Stimulated activated CD4-positive, alpha-beta T cell treated with anti-CD3 and anti-CD28 coated beads, Interleukin-4, amount 100 ng/mL, for 1 hour (primary cell): Measurements from ENCODE around the gene TGFB2.
A peak's percentile ranks its signal among the peaks of the same experiment; 100 is the strongest.

Source experiments
- DNase-seq: peaks from one replicate; pipeline ENCODE4 v3.0.0-alpha.2; 2020

TGFB2 gene

DNA sequence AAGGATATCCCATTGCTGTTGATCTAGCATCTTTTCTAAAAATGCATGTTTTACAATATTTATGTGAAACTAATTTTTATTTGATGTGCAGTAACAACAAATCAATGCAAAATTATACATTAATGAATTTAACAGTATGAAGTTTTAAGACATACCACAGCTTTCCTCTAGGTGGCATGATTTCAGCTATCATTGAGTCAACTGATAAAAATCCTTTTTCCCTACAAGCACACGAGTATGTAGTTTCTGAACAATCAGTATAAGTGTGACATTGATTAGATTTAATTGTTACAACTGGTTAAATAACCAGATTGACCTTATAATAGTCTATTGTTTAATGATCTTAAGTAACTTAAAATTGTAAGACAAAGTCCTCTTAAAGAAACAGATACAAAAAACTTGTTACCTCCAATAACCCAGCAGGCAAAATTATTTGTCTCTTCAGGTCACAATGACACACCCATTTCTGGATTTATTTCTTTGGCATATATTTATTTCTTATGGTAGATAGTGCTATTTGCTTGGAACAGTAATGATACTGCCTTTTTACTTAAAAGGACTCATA, 5.8 kb upstream of the TGFB2 start:
- no peak for DNase-seq

DNA sequence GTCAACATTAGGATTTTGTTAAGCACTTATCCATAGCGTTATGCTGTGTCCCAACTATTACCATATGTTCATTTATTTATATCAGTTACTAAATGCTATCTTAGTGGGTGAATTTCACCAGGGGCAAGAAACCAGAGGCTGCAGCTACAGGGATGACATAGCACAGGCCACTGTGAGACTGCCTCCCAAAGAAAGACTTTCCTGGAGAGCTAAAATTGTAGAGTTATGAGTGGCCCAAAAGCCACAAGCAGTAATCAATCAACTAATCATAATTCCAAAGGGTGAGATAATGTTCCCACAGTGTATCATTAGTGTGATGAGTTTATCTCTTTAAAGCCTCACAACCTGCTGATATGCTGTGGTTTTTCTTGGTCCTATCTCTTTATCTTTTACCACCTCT, 3.8 kb upstream of the TGFB2 start:
- no peak for DNase-seq

DNA sequence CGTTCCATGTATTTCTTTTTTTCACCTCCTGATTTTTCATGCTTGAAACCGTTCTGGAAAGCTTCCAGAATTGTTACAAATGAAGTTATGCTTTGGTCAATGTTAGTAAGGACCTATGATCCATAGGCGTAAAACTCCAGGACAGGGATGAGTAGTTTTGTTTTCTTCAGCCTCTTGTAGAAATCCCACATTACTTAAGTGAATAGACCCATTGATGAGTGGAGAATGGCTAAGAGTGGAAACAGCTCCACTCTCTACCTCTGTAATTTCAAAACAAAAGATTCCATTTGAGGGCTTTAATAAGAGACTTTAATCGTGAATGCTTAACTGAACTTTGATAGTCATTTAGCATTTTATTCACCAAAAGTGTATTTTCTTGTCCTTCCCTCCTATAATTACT, 3.0 kb upstream of the TGFB2 start:
- DNase-seq: no peak

DNA sequence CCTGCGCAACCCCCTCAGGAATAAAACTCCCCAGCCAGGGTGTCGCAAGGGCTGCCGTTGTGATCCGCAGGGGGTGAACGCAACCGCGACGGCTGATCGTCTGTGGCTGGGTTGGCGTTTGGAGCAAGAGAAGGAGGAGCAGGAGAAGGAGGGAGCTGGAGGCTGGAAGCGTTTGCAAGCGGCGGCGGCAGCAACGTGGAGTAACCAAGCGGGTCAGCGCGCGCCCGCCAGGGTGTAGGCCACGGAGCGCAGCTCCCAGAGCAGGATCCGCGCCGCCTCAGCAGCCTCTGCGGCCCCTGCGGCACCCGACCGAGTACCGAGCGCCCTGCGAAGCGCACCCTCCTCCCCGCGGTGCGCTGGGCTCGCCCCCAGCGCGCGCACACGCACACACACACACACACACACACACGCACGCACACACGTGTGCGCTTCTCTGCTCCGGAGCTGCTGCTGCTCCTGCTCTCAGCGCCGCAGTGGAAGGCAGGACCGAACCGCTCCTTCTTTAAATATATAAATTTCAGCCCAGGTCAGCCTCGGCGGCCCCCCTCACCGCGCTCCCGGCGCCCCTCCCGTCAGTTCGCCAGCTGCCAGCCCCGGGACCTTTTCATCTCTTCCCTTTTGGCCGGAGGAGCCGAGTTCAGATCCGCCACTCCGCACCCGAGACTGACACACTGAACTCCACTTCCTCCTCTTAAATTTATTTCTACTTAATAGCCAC, 696 bp downstream of the TGFB2 start:
- peak; percentile 34 for DNase-seq

DNA sequence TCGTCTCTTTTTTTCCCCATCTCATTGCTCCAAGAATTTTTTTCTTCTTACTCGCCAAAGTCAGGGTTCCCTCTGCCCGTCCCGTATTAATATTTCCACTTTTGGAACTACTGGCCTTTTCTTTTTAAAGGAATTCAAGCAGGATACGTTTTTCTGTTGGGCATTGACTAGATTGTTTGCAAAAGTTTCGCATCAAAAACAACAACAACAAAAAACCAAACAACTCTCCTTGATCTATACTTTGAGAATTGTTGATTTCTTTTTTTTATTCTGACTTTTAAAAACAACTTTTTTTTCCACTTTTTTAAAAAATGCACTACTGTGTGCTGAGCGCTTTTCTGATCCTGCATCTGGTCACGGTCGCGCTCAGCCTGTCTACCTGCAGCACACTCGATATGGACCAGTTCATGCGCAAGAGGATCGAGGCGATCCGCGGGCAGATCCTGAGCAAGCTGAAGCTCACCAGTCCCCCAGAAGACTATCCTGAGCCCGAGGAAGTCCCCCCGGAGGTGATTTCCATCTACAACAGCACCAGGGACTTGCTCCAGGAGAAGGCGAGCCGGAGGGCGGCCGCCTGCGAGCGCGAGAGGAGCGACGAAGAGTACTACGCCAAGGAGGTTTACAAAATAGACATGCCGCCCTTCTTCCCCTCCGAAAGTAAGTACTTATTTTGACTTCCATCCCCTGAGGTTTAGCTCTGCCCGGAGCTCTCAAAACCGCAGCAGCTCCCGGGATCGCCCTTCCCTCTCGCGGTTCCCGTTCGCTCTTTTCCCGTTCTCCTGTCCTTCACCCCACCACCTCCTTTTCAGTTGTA, 1.5 kb downstream of the TGFB2 start:
- peak; percentile 11 for DNase-seq

DNA sequence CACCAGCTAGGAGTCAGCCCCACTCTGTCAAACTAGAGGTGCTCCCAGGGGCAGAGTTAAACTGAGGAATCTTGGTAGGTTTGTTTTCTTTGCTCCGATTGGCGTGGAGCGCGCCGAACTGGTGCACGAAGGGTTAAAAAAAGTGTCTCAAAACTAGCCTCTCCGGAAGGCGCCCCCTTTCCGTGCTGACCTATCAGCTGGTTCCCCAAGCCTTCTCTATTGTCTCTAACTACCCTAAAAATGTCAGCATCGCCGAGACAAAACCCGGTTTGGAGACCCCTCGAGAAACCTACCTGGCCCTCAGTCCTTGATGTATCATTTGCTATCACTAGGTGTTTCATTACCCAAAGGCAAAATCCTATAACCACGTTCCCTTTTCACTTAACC, 2.2 kb downstream of the TGFB2 start:
- DNase-seq: no peak

DNA sequence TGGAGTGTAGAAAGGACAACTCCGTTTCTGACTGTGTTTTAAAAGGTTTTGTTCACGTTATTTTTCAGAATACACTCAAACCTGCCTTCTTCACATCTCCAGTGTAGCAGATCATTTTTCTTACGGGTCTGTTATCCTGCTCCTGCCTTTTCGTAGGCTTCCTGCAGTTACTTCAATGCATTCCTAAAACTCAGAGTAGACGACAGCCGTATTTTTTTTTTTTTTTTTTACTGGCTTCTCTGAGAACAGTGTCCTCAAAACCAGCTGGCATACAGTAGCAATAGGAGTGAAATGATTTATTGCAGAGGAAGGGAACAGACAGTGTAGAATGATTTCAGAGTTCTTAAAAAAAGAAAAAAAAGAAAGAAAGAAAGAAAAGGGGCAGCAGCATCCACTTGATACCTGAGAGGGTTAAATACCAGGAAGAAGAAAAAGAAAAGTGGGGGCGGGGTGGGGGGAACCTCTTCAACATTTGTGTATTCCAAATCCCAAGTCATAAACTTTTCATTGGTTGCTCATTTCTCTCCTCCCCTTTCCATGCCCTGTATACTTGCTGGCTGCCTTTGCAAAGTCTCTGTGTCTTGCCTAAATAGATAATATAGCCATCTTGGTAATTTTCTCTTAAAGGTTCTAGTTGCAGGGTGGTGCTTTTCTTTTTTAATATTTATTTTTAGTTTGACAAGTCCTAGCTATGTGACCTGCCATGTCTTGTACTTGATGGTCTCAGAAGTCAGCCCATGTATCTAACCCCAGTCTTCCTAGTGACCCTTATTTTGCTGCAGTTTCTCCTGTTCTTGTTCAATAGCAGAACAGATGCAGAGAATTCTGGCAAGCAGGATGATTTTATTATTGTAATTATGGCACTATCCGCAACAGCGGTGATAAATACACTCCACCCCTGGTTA, 2.8 kb downstream of the TGFB2 start:
- no peak for DNase-seq

DNA sequence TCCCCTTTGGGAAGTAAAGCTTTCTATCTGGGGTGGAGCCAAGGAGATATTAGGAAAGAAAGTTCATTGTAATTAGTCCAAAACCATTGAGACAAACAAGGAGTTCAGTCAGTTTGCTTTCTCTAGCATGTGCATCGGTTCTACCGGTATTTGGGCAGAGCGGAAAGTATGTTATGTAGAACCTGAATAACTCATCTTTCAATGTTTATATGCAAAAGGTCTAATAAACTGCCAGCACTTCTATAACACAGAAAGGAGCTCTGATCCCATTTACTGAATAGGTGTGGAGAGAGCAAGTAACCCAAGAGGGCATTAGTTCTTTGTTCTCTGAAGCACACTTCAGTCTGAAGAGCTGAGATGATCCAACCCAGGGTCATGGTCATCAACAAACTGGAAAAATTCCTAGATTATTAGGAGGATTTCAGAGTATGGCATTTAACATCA, 3.5 kb downstream of the TGFB2 start:
- DNase-seq: no peak

DNA sequence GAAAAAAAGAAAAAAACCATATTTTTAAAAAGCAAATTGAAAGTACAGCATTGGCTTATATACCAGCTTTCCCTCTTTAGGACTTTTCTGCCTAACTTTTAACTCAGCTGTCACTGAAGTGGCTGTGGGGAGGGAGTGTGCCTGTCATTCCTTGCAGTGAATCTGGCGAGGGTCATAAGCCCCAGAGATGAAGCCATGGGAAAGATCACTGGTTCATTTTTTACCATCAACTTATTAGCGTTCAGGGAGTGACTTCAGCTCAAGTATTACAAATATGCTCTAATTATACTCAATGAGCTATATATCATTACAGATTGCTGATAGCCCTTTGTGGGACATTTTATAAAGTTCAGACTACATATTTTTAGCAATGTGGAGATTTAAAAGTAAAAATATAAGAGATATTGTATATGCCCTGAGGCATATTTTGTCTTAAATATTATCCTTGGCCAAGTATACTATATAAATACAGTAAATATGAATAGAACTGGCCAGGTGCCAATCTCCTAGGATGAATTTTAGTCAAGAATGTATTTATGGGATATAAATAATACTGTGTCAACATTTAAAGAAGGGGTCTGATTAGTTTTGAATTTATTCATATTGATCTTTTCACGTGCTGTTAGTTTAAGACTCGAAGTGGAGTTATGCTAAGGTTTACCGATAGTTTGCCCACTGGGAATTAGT, 4.4 kb downstream of the TGFB2 start:
- DNase-seq: no peak

DNA sequence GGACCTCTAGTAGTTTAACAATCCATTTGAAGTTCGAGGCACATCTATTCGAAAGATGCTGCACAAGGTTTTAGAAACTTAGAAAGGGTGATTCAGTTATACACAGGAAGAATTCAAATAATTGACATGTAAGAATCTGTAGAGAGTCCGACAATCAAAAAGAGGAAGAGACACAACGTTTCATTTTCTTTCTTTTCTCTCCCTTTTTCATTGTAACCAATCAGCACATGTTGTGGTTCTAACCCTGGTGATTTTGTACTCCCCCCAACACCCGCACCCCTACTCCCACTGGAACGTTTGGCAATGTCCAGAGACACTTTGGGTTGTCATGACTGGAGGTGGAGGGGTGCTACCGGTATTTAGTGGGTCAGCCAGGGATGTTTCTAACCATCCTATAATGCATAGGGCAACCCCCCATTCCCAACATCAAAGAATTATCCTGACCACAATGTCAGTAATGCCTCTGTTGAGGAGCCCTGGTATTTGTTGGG, 4.9 kb downstream of the TGFB2 start:
- DNase-seq: no peak

DNA sequence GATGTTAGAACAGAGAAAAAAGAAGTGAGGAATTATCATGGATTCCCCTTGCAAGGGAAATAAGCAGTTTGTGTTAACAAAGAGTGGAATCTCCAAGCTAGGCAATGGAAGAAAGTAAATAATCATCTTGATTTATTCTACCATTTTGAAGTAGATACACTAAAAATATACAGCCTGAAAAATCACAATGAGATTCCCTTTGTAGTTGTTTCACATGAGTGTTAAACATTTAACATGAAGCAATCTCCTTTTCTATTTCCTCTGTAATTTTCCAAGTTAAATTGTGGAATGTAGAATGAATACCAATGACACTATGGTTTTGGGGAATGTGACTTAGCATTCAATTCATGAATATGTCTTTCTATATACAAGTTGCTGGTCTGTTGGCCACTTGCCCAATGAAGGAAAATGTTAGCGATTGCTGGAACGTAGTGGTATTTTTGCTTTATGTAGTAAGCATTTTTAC, 5.7 kb downstream of the TGFB2 start:
- no peak for DNase-seq

DNA sequence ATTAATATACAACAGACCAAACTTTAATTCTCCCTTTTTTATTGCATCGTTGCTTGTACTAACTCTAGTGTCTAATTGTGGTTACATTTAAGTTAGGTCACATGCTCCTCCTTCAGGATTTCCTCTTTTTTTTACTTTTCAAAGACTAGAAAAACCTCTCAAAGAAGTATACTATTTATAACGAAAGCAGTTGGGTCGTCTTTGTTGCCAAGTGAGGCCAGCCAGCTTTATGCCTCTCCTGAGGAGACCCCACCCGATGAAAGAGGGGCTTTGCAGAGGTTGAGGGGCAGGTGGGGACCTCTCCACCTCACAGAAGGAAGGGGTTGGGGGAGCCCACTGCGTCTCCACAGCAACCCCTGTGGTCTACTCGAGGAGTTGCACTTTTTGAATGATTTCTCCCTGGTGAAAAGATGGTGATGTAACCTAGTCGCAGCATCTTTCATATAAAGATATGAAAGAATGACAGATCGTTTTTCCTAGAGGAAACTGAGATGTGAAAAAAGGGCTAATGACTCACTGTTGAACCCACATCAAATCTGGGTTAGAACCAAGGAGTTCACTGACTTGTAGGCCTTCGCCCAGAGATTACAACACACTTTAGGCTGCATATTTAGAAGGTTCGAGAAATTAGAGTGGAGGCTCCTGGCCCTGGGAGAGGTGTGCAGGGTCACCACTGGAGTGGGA, 6.4 kb downstream of the TGFB2 start:
- peak; percentile 18 for DNase-seq

DNA sequence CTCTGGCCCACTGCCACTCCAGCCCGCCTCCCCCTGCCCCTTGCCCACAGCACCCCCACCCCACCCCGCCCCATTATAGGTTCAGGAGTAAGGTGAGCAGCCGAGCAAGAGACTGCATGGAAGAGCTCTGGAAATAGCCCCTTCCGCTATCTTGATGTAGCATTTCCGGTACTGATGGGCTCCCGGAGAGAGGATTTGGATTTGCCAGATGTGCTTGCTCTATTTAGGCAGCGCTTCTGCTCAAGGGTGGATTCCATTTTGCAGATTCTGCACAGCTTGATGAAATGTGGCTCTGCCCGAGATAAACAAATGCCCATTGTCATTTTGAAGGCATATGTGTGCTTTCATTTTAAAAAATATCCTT, 6.9 kb downstream of the TGFB2 start:
- no peak for DNase-seq

DNA sequence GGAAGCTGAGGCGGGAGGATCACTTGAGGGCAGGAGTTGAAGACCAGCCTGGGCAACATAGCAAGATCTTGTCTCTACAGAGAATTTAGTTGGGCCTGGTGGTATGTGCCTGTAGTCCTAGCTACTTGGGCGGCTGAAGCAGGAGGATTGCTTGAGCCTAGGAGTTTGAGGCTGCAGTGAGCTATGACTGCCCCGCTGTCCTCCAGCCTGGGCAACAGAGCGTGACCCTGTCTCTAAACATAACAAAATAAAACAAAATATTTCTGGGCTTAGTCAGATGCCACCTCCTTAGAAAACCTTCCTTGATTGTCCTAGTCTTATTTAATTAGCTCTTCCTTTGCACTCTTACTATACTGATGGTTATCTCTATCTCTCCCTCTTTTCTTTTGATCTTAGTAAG, 8.5 kb downstream of the TGFB2 start:
- DNase-seq: no peak

DNA sequence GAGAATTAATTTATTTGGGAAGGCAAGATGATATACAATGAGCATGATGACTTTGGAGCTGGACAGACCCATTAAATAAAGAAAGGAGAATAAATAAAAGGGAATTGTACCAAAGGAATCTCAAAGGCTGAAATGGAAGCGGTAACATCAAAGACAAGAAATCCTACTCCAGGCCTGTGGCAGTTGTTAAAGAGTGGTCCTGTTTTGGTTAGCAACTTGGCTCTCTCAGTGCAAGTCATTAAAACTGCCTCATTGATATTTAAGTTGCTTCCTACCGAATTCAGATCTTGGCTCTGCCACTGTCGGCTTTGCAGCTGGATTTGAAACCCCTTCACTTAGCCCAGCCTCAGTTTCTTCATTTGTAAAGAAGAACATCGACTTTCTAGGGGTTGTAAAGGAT, 10.1 kb downstream of the TGFB2 start:
- no peak for DNase-seq

DNA sequence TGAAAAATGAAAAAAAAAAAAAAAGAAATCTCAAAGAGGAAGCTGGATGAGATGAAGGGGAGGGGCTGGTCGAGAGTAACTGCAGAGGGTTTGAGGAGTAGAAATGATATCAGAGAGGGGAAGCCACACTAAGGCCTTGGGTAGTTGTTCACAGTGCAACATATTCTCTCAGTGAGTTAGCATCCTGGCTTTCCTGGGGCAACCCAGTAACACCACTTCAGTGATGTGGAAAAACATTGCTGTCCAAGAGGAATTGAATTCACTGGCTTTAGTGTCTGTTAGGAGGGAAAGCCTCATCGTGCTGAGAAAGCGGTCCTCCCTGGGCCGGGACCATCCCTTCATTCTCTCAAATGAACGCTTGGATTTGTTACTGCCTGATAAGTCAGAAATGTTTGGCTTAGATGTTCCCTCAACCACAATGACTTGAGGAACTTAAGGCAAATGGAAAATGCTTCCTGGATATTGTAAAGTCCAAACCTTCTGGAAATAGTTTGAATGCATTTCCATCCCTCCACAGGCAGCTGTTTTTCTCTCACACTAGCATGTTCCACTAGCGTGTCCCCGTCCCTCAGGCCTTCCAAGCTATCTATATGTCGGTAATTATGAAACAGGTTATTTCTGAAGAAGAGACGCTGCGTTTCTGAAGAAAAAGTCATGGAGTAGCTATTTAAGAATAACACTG, 12.2 kb downstream of the TGFB2 start:
- no peak for DNase-seq

DNA sequence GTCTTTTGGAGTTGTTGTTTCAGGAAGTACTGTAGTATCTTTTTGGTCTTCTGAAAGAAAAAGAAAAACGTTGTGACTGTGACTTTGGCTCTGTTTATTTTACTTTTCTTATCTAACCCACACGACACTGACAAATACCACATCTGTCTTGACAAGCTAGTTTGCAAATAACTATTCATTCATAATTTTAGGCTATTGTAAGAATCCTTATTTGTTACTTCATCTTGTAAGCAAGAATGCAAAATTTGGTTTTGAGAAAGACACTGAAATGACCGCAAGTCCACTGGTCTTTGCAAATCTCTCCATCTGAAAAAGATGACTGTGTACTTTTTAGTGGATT, 12.7 kb downstream of the TGFB2 start:
- no peak for DNase-seq

DNA sequence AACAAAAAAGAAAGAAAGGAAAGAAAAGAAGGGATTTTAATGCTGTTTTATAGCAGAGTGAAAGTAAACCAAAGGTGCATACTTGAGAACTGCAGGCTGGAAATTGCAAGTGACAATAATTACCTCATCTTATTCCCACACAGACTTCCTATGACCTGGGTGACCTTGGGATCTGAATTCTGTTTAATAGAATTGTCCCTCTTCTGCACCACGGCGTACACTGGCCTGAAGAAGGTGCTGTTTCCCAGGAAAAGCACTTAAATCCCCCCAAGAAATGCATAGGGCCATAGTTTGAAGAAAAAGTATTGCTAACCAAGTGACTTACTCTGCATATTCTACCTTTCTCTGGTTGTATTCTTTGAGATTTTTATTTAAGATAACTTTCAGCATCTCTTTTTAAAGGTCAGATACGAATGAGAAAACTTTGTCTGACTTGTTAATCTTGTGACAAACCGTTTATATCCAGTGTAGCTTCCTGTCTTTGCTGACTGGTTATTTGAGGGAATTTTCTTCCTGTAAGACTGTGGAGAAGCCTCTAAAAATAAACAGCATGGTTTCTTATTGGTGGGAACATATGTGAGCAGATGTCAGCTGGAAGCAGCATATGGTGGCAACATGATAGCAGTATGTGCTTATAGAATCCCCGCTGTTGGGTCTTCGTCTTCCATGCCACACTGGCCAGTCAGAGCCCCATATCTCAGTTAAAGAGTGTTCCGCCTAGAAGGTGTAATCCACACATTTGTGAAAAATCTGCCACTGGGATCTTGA, 16.3 kb downstream of the TGFB2 start:
- DNase-seq: no peak

DNA sequence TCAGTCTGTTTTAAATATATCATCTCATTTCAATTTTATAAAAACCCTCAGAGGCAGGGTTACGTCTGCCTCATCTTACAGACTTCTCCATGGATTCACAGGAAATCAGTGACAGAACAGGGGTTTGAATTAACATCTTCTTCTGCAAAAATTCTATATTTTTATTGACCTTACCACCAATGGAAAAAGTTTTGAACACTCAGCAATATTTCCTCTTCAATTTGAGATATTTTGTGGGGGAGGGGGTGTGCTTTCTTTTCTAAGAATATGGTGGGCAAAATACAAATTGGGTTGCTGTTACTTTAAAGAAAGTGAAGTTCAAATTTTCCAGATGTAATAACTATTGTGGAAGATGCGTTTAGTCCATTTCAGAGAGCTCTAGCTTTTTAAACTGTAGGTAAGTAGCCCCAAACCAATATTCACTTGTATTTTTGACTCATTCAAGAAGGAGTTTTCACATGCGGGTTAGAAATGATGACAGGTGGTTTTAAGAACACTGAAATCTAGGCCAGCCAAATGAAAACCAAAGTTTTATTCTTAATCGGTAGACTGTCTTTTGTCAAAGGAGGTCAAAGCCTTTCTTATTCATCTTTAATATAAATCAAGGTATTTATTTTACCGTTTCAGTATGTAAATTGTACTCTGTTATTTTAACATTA, 17.4 kb downstream of the TGFB2 start:
- no peak for DNase-seq

DNA sequence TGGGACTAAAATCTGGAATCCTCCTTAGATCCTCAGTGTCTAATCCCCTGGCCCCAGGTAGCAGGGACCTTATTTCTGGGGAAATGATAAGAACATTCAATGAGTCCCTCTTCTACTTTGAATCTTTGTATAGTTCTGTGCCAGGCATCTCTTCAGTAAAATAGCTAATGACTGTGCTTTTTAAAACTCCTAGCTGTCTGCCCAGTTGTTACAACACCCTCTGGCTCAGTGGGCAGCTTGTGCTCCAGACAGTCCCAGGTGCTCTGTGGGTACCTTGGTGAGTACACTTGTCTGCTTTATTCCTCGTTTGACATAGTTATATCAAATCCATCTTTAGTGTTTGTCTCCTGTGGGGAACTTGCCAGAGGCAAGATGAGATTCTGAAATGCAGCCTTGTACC, 18.0 kb downstream of the TGFB2 start:
- no peak for DNase-seq
